Measurements from ENCODE around the gene NCK1.

NCK1 gene

DNA sequence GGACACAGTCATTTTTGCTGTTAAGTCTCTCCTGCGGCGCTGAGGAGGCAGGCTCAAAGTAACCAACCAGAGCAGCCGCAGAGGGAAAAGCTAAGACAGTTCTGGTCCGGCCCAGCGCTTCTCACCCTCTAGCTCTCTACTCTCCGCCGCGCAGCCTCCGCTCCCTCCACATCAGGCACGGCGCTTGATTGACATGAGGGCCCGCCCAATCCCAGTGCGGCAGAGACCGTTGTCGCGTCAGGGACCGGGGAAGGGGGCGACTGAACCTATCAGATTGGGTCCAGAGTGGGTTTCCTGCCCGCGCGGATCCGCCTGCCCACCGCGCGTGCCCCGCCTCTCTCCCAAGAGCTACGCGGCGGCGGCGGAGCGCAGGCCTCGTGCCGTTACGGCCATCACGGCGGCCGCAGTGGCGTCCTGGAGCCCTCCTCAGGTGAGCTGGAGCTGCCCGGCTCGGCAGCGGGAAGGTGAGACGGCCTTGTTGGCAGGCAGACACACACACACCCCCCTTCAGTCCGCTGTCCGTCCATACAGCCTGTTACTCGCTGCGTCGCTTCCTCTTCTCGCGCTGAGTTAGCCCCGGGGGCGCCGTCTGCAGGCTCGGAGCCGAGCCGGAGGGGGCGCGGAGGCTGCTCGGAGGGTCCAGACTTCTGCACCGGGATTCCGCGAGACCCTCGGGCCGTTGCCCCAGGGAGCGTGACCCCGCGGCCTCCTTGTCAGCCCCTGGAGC lies at the start of gene NCK1:
Gene NCK1 (plus strand): TSS at position 319 of the 727 bp plus-strand sequence. CDS start 65,794 bp downstream, outside the sequence.
- DNase-seq (ENCODE audit: low read depth), result peak; percentile 97

DNA sequence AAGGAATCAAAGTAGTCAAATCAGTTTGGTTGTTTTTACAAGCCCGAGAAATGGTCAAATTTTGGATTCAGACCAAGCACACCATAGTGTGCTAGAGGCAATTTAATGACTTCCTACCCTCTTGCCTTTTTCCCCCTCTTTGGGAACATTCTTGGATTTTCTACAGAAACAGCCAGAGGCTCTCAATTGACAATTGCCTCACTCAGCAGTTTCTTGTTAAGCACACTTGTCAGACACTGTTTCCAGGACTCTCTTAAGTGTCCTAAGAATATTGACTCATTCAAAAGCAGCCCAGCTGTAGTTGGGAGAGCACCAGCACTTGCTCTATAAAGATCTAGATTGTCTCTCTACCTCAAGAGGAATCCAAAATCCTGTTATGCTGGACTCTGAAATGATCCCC lies 44.6 kb upstream of the NCK1 start:
- DNase-seq (ENCODE audit: low read depth), result no peak

DNA sequence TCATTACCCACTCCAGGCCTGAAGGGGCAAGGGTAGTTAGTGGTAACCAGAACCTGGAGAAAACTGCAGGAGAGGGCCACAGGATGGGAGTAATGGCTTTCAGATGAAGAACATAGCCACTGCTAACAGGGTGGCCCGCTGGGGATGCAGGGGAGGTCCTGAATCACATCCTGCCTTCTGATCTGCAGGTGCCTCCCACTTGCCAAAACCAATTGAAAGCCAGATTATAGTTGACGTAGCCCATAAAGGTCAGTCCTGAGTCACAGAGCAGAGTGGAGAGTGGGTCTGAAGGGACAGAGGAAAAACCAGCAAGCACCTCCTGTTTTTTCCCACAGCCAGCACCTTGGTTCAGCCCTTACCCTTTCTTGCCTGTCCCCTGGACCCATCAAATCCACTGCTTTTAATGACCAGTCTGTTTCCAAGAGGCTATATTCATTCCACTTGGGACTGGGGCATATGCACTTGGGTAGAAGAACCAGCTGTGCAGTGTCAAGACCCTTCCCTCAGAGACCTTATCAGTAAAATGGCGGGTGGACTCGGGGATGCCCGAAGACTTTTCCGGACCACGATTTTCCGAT lies 43.7 kb upstream of the NCK1 start:
- DNase-seq (ENCODE audit: low read depth), result peak; percentile 25

DNA sequence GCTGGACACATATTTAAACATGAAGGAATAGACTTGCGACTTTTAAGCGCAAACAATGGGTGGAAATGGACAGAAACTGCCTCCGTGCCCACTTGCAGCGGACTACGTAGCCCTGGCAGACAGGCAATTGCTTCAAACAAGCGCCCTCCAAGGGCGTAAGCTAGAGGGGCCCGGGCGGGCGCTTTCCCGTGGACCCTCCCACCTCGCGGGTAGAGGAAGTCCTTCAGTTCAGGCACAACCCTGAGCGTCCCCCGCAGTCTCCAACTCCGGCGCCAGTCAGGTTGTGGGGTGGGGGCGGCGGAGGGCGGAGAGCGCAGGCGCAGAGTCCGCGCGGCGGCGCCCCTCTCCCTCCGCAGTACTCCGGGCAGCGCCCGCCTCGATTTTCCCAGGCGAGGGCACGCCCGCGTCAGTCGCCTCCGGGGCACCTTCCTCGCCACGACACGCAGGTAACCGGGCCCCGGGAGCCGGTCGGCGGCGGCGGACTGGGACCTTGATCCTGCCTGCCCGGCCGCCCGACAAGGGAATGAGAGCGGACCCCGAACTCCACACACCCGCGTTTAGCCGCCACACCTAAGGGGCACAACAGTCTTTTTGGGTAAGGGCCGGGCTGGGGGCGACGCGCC lies 43.1 kb upstream of the NCK1 start, which contains the start of gene SLC35G2:
Gene SLC35G2 (plus strand): TSS at position 358 of the 623 bp plus-strand sequence. CDS start 35,335 bp downstream, outside the sequence.
- peak; percentile 27 for DNase-seq (ENCODE audit: low read depth)

DNA sequence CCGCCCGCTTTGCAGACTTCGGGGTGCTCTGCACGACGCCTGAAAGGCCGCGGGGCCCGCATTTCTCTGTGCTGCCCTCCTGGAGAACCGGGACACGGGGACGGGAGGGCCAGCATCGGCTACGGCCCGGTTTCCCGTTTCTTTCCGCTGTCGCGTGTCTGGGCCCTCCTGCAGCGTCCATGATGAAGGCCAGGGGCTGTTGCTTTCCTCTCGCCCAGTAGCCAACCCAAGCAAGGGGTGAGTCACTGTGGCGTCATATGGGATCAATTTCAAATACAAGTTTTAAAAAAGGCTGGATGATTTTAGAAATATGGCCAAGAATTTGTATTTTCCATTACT lies 42.6 kb upstream of the NCK1 start:
- DNase-seq (ENCODE audit: low read depth), result no peak

DNA sequence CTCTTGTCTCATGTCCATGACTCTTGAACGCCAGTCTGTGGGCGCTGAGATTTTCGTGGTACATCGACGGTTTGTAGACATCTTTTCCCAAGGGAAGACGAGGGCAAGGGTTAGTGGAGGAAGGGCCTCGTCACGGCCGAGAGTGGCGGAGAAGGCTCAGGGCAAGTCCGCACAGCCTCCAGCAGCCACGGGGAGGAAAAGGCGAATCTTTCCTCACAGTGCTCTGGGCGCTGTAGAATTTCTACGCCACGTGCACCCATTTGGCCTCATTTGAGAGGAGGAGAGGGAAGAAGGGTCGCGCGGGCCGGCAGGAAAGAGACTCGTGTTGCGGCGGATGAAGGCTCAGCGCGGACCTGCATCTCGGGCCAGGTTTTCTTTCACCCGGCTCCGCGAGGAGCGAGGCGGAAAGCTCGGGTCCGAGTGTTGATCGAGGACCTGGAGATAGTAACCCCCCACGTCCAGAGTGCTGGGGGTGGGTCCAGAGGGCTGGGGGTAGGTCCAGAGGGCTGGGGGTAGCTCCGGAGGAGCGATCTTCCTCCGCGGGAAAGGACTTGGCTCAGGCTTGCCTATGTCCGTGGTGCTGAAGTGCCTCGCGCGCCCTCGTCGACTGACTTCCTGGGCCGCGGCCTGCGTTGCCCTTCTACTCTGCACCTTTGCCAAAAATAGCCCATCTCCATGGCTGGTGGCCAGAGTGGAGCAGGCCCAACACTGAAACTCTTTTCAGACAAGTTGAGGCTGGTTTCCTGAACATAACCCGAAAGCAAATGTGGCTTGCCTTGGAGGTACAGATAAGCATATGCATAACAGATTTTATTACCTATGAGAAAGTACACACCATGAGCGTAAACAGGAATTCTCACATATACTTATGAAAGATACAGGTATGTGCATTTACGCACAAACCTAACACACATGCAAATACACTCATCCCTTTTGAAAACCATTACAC lies 42.0 kb upstream of the NCK1 start:
- DNase-seq (ENCODE audit: low read depth), result peak; percentile 6

DNA sequence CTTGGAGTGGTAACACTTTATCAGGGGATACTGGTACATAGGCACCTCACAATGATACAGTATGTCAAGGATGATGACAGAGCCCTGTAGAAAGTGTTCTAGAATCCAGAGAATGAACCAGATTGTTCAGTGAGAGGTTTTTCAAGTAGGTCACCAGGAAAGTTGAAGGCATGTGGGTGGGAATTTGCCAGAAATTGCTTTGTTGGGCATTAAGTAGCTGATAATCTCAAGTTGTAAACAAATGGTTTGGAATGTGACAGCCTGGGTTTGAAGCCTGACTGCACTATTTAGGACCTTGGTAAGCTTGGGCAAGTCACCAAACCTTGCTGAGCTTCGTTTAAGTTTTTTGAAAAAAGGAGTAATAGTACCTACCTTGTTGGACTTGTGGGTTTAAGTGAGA lies 30.5 kb upstream of the NCK1 start:
- DNase-seq (ENCODE audit: low read depth), result no peak

DNA sequence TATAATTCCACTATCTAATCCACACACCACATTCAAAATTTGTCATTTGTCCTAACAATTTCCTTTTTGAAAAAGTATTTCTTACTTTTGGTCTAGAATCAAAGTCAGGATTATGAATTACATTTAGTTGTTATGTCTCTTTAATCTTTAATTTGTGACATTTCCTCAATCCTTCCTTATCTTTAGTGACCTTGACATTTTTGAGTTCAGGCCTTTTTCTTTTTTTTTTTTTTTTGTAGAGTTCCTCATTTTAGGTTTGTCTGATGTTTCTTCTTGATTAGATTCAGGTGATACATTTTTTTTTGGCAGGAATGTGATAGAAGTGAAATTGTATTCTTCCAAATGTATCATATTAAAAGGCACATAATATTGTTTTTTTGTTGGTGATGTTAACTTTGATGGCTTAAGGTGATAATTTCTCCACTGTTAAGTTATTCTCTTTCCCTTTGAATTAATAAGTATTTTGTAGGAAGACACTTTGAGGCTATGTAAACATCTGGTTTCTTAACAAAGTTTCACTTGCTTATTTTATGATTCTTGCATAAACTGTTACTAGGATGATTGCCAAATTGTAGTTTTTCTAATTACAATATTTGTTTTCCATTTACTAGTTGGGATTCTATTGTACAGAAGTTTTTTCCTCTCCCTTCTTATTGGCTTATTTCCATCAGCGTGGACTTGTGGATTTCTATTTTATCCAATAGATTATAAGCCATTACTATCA lies 26.8 kb upstream of the NCK1 start:
- no peak for DNase-seq (ENCODE audit: low read depth)

DNA sequence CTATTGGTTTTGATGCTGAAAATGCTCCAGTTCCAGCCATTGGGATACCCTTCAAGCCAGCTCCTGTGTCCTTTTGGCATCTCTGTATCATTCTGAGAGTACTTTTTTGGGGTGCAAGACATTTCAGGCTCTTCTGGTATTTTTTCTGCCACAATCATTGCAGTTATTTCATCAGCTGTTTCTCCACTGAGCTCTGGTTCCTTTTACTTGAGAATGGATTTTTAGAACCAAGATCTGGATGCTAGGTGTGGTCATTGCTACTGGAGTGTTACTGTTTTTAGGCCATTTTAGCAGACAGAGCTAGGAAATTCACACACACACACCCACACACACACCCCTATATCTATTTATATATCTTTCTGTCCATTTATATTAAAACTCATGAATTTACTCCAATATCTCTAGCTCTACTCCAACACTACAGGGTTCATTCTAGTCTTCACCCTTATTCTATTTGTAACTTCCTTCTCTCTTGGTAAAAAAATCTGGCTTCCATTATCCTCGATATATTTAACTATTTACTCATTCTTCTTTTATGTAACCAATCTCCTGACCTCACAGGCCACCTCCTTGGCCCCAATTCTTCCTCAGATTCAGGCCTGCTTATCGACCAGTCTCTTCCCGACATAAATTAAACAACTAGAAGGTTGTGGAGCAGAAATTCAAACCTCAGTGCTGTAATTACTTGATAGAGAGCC lies 26.0 kb upstream of the NCK1 start:
- DNase-seq (ENCODE audit: low read depth), result no peak

DNA sequence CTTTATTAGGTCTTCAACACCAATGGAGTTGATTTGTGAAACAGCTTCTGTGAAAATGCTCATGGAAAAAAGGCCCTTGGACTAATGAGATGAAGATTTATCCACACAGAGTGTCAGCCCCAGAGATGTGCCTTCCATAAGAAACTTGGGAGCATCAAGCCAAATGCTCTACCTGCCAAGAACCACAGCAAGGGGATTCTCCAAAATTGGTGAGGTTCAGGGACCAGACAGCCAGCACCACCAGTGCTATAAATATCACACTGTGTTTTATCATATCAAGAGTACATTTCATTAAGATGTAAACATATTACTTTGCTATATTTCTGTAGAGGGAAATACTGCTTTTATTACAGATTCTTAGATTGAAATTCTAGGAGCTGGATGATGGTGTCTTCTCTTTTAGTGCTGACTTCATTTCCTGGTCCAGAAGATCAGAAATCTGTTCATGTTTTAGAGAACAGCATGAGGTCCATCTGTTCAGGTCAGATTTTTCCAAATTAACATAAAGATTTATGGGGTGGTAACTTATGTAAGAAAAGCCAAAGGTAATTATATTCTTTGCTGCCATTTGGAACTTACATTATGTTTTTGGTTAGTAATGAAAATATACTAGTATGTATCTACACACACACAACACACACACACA lies 25.4 kb upstream of the NCK1 start:
- no peak for DNase-seq (ENCODE audit: low read depth)

DNA sequence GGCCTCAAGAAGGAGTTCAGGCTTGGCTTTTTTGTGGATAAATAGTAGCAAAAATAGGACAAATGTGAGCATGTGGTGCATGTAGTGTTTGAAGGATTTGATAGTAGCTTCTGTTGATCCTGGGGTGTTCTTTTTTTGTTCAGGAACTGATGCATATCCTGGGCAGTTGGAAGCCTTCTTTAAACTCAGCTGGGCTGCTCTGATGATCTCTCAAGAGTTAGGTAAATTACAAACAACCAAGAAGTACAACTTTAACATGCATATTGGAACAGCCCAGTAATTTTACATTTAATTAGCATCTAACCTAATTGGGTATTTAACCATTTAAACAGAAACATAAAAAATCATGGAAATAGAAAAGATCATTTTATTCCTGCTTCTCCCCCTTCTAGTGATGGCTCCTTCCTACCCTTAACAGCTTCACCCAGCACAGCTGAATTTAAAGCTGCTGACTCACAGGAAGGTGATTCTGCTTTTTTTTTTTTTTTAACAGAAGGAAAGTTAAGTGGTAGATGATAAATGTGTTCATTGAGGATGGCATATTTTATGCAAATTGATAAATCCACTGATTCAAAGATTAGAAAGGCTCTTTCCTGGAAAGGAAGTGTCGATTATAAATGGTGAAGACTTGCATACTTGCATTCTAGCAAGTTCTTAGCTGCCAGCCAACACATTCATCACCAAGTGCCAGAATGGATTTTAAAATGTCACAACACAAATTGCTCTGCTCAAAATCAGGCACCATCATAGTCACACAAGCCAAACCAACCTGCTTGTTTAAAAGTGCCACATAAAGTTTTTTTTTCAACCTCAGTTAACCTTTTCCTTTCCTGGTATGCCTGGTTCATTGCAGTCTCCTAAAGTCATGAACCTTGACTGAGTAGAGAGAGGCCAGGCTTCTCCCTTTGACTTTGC lies 23.1 kb upstream of the NCK1 start:
- DNase-seq (ENCODE audit: low read depth), result no peak

DNA sequence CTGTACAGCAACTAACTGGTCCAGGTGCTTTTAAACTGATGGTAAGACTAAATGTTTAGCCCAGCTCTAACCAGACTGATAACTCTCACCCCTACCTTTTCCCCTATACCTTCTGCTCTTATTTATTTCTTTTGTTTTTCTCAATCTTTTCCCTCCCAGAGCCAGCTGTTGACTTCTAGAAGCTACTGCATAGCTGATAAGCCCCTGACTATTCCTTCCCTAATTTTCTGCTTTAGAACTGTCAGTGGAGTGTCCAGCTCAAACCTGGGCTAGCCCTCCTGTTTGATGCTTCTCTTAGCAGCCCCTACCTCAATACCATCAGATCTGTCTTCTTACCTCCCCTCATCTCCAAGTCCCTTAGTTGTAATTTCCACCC lies 22.5 kb upstream of the NCK1 start:
- DNase-seq (ENCODE audit: low read depth), result no peak

DNA sequence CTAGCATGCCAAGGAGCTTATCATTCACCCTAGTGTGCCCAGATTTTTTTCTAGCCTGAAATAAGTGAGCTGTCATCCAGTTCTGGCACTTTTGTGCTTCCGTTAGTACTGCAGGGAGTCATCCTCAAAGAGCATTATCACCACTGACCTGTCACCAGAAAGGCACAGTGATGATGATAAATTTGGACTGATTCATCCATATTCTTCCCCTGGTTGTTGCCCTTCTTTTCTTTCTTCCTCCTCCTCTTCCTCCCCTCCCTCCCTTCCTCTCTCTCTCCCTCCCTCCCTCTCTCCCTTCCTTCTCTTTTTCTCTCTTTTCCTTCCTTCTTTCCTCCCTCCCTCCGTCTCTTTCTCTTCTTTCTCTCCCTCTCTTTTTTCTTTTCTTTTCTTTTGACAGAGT lies 21.8 kb upstream of the NCK1 start:
- DNase-seq (ENCODE audit: low read depth), result no peak

DNA sequence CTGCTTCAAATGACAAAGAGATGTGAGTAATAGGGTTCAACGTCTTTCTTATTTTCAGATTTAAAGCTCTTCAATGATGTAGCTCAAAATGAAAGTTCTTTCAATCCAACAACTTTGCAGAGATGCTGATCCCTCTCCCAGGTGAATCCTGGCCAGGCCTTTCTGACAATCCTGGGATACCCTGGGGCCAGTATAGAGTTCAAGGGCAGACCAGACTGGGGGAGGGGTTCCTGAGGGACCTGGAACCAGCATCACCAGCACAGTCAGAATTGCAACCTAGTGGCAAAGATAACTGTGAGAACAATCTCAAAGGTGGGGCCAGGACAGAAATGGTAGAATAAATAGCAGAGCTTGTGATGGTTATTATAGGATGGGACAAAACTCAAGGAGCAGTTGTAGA lies 19.7 kb upstream of the NCK1 start:
- no peak for DNase-seq (ENCODE audit: low read depth)

DNA sequence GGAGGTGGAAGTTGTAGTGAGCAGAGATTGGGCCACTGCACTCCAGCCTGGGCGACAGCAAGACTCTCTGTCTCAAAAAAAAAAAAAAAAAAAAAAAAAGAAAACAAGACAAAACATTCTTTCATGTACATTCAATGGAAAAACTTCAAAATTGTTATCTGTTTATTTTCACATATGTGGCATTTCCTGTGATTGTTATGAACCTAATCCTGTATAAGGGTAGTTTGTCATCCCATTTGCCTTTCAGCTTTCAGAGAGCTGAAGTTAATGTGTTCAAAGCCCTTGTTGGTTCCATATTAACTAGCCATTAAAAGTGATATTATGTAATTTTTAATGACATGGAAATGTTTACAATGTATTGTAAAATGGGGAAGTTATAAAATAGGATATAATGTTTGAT lies 17.3 kb upstream of the NCK1 start:
- DNase-seq (ENCODE audit: low read depth), result no peak

DNA sequence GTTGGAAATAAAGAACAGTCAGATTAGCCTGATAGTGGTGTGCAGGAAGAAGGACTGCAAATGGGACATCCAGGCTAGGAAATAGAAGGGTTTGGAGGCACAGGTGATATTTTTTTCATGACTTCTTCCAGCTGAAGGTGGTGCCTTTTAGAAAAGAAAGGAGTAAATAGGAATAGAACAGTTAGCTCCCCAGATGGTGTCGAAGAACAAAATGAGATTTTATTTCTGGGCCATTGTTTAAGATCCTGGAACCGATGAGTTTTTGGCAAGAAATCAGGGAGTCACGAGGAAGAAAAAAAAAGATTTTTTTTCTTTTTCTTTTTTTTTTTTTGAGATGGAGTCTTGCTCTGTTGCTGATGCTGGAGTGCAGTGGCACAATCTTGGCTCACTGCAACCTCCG lies 9.8 kb upstream of the NCK1 start:
- no peak for DNase-seq (ENCODE audit: low read depth)

DNA sequence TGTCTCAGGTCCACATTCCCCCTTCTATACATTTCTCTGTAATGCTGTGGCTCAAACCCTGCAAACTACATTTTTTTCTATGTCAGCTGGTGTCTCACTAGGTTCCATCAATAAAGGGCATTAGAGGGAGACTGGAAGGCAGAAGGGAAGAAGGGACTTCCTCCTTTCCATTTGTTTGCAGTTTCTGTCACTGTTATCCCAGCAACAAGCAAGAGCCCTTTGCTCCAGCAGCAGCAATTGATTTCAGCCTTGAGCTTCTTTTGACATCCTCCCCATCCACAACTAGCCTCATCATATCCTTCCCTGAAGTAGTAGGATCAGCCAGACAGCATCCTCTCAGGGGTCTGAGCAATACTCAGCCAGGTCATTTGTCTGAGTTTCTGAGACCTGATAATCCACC lies 5.3 kb upstream of the NCK1 start:
- DNase-seq (ENCODE audit: low read depth), result no peak

DNA sequence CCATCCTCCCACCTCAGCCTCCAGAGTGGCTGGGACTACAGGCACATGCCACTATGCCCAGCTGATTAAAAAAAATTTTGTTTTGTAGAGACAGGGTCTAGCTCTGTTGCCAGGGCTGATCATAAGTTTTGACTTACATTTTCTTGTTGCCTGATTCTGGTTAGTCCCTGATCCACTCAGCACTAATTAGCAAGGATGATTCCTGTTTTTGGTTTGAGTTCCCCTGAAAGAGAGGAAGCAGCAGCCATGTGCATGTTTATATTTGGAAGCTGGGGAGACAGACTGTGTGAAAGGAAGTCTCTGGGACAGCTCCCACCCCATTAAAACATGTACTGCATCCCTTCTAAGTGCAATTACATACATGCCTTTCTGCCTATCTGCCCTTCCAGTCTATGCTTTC lies 3.6 kb upstream of the NCK1 start:
- no peak for DNase-seq (ENCODE audit: low read depth)

DNA sequence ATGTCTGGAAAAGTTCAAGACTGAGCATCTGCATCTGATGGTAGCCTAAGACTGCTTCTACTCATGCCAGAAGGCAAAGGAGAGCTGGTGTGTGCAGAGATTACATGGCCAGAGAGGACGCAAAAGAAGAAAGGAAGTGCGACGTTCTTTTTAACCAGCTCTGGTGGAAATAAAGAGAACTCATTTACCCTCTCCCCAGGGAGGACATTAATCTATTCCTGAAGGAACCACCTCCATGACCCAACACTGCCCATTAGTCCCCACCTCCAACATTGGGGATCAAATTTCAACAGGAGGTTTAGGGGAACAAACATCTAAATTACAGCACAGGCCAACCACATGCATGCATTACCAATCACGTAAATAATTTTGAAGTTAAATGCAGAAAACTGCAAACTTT lies 1.5 kb upstream of the NCK1 start:
- no peak for DNase-seq (ENCODE audit: low read depth)

All from stimulated activated CD8-positive, alpha-beta memory T cell treated with anti-CD3 and anti-CD28 coated beads, Interleukin-12 subunit alpha, Interleukin-12 subunit beta, amount 100 ng/mL, for 4 hours (primary cell).